ENCODE results near the gene RARB. TPM values are rescaled to one million over a fixed set of nuclear protein-coding genes. Genes with fewer than 3 reads are reported as not detected.

RARB gene
- total RNA-seq, 1 experiment from 2014 or later = not detected

DNA sequence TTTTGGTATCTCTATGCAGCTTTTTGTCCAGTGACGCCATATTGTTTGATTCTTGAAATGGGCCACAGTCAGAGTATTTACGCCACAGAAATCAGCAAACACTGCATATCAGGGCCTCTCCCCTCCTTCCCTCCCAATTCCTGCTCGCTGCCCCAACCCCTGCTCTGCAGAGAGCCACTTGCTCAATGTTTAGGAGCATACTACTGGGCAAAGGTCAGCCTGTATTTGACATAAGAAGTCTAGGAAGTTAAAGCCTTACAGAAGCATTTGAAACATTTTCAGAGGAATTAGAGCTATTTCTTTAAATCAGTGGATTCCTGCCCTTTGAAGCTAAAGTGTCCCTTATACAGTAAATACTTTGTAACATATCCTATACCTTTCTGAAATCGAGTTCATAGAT is 17.4 kb upstream of the RARB start:
- intact Hi-C loops (cut with micrococcal nuclease) = no loop called here
- Histone ChIP-seq H3K9ac (ENCODE audit: low read length) (no peak overlapping the region), H2AFZ (ENCODE audit: low read length) (no peak overlapping the region), H3K79me2 (ENCODE audit: low read length) (no peaks in the 10 kb centered on the region), H3F3A (ENCODE audit: low read length, unreplicated experiment) (no peaks in the 10 kb centered on the region), H3K27ac (ENCODE audit: low read length) (no peak overlapping the region), H3K9me3 (ENCODE audit: low read length) (no peaks in the 10 kb centered on the region), H4K20me1 (ENCODE audit: low read length) (no peaks in the 10 kb centered on the region), H3K4me2 (ENCODE audit: low read length) (no peak overlapping the region), H3K27me3 (ENCODE audit: low read length) (peaks cover 30% of the 10 kb centered on the region), H3K36me3 (ENCODE audit: low read depth, low read length) (no peaks in the 10 kb centered on the region), H3K4me1 (ENCODE audit: insufficient read depth, low read length) (no peaks in the 10 kb centered on the region), H3K9me2 (replicated peaks; ENCODE audit: low read length) (no peaks in the 10 kb centered on the region), H3K4me3 (ENCODE audit: low read length) (no peak overlapping the region)
- TF ChIP-seq EZH2phosphoT487 (IDR thresholded peaks at IDR 0.05; ENCODE audit: borderline replicate concordance, low read length) (no peak), EZH2 (IDR thresholded peaks at IDR 0.05; ENCODE audit: low read length, unreplicated experiment) (no peak)
- TF ChIP-seq, protein P1, sequence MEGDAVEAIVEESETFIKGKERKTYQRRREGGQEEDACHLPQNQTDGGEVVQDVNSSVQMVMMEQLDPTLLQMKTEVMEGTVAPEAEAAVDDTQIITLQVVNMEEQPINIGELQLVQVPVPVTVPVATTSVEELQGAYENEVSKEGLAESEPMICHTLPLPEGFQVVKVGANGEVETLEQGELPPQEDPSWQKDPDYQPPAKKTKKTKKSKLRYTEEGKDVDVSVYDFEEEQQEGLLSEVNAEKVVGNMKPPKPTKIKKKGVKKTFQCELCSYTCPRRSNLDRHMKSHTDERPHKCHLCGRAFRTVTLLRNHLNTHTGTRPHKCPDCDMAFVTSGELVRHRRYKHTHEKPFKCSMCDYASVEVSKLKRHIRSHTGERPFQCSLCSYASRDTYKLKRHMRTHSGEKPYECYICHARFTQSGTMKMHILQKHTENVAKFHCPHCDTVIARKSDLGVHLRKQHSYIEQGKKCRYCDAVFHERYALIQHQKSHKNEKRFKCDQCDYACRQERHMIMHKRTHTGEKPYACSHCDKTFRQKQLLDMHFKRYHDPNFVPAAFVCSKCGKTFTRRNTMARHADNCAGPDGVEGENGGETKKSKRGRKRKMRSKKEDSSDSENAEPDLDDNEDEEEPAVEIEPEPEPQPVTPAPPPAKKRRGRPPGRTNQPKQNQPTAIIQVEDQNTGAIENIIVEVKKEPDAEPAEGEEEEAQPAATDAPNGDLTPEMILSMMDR (conservative IDR thresholded peaks at IDR 0.05; ENCODE audit: low read depth, low read length) = no peak
- no TSS peak for BruUV-seq (replicated peaks)
- no peak for ATAC-seq
- CTCF ChIA-PET = no interaction called here
- DNase-seq = no peak
- POLR2A ChIA-PET (ENCODE audit: unreplicated experiment) = no interaction called here

DNA sequence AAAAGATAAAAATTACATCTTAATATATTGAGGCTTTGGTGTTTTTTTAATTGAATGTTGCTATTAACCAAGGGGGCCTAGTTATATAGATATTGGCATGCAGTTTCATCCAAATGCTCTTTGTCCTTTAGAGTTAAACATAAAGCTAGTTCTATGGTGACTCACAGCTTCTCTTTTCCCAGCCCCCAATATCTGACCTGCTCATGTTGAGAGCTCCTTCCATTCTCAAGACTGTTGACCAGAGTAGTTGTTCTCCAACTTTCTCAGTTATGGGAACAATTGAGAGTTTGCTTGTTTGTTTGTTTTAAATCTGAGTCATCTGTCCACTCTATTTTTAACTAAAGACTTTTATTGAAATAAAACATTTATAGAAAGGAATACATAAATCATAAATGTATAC is 15.8 kb upstream of the RARB start:
- Histone ChIP-seq H4K20me1 (ENCODE audit: low read length) (no peaks in the 10 kb centered on the region), H3K4me1 (ENCODE audit: insufficient read depth, low read length) (no peaks in the 10 kb centered on the region), H3K79me2 (ENCODE audit: low read length) (no peaks in the 10 kb centered on the region), H3F3A (ENCODE audit: low read length, unreplicated experiment) (no peaks in the 10 kb centered on the region), H3K9me3 (ENCODE audit: low read length) (no peaks in the 10 kb centered on the region), H3K4me2 (ENCODE audit: low read length) (no peak overlapping the region), H3K9ac (ENCODE audit: low read length) (no peak overlapping the region), H3K27me3 (ENCODE audit: low read length) (peaks cover 22% of the 10 kb centered on the region), H3K36me3 (ENCODE audit: low read depth, low read length) (no peaks in the 10 kb centered on the region), H3K27ac (ENCODE audit: low read length) (no peak overlapping the region), H3K9me2 (replicated peaks; ENCODE audit: low read length) (no peaks in the 10 kb centered on the region), H2AFZ (ENCODE audit: low read length) (no peak overlapping the region), H3K4me3 (ENCODE audit: low read length) (no peak overlapping the region)
- intact Hi-C loops (cut with micrococcal nuclease) = no loop called here
- ATAC-seq (no peak), DNase-seq (peak; percentile 43)
- BruUV-seq (replicated peaks) = no TSS peak
- TF ChIP-seq EZH2 (IDR thresholded peaks at IDR 0.05; ENCODE audit: low read length, unreplicated experiment) = no peak
- no peak for TF ChIP-seq EZH2phosphoT487 (IDR thresholded peaks at IDR 0.05; ENCODE audit: borderline replicate concordance, low read length)
- TF ChIP-seq, protein P1 (conservative IDR thresholded peaks at IDR 0.05; ENCODE audit: low read depth, low read length) = no peak
- CTCF ChIA-PET = no interaction called here
- POLR2A ChIA-PET (ENCODE audit: unreplicated experiment) = no interaction called here

DNA sequence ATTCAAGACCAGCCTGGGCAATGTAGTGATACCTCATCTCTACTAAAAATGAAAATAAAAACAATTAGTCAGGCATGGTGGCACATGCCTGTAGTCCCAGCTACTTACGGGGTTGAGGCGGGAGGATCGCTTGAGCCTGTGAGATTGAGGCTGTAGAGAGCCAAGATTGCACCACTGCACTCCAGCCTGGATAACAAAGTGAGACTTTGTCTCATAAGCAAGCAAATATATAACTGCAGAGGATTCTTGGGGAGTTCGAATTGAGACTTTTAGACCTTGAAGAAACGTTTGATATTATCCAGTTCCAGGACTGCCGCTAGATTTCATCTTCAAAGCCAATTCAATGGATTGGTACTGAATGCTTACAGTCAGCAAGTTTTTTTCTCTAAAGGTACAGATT is 11.9 kb upstream of the RARB start:
- Histone ChIP-seq H3K27me3 (ENCODE audit: low read length) (0 out of 2 replicates have a peak, but pooled peaks cover 7% of the 10 kb centered on the region), H3K9me2 (replicated peaks; ENCODE audit: low read length) (no peaks in the 10 kb centered on the region), H3F3A (ENCODE audit: low read length, unreplicated experiment) (no peaks in the 10 kb centered on the region), H2AFZ (ENCODE audit: low read length) (no peak overlapping the region), H3K36me3 (ENCODE audit: low read depth, low read length) (no peaks in the 10 kb centered on the region), H3K4me1 (ENCODE audit: insufficient read depth, low read length) (no peaks in the 10 kb centered on the region), H3K79me2 (ENCODE audit: low read length) (no peaks in the 10 kb centered on the region), H4K20me1 (ENCODE audit: low read length) (no peaks in the 10 kb centered on the region), H3K4me3 (ENCODE audit: low read length) (no peak overlapping the region), H3K9ac (ENCODE audit: low read length) (no peak overlapping the region), H3K9me3 (ENCODE audit: low read length) (no peaks in the 10 kb centered on the region), H3K27ac (ENCODE audit: low read length) (no peak overlapping the region), H3K4me2 (ENCODE audit: low read length) (no peak overlapping the region)
- no TSS peak for BruUV-seq (replicated peaks)
- ChIA-PET CTCF (no interaction called here), POLR2A (ENCODE audit: unreplicated experiment) (no interaction called here)
- ATAC-seq (no peak), DNase-seq (no peak)
- TF ChIP-seq, protein P1 (conservative IDR thresholded peaks at IDR 0.05; ENCODE audit: low read depth, low read length) = no peak
- no peak for TF ChIP-seq EZH2 (IDR thresholded peaks at IDR 0.05; ENCODE audit: low read length, unreplicated experiment)
- no peak for TF ChIP-seq EZH2phosphoT487 (IDR thresholded peaks at IDR 0.05; ENCODE audit: borderline replicate concordance, low read length)
- intact Hi-C loops (cut with micrococcal nuclease) = no loop called here

All from PC-3 (cell line).